MM.1S (cell line): ENCODE measurements around the gene NUMBL.

ENCODE experiments used
- DNase-seq: peaks from one replicate; pipeline ENCODE4 v3.0.0-alpha.2; 2015
- H2AFZ ChIP-seq: fragments of 300-600 bp; sonication (generic); 2 replicates; pipeline ENCODE4 v1.6.0; 2016; ENCODE audit warnings: antibody characterized with exemption, low read length
- H3F3A ChIP-seq: fragments of 300-600 bp; sonication (generic); 2 replicates; pipeline ENCODE4 v1.6.1; 2016; ENCODE audit warnings: mild to moderate bottlenecking, antibody characterized with exemption, low read length, moderate library complexity, mixed read lengths; ENCODE audit not compliant: insufficient read depth
- H3K27ac ChIP-seq: fragments of 300-600 bp; sonication (generic); 2 replicates; pipeline ENCODE4 v1.5.1; 2016; ENCODE audit warnings: mild to moderate bottlenecking, low read length
- H3K27me3 ChIP-seq: fragments of 300-600 bp; sonication (generic); replicated peaks from 2 replicates; pipeline ENCODE4 v1.6.0; 2016; ENCODE audit warnings: low read length; ENCODE audit not compliant: insufficient read depth
- H3K36me3 ChIP-seq: fragments of 300-600 bp; sonication (generic); replicated peaks from 2 replicates; pipeline ENCODE4 v1.6.1; 2016; ENCODE audit warnings: mild to moderate bottlenecking, low read length, mixed read lengths; ENCODE audit not compliant: insufficient read depth
- H3K4me1 ChIP-seq: fragments of 300-600 bp; sonication (generic); 2 replicates; pipeline ENCODE4 v1.6.1; 2016; ENCODE audit warnings: low read length, mixed read lengths
- H3K4me2 ChIP-seq: fragments of 300-600 bp; sonication (generic); 2 replicates; pipeline ENCODE4 v1.6.0; 2016; ENCODE audit warnings: low read depth, low read length
- H3K4me3 ChIP-seq: fragments of 300-600 bp; sonication (generic); 2 replicates; pipeline ENCODE4 v1.5.1; 2016; ENCODE audit warnings: low read length, mixed read lengths
- H3K79me2 ChIP-seq: fragments of 300-600 bp; sonication (generic); 2 replicates; pipeline ENCODE4 v1.6.1; 2016; ENCODE audit warnings: mixed run types, low read length, mixed read lengths
- H3K9ac ChIP-seq: fragments of 300-600 bp; sonication (generic); 2 replicates; pipeline ENCODE4 v1.6.1; 2016; ENCODE audit warnings: low read length, mixed read lengths
- H3K9me2 ChIP-seq: fragments of 300-600 bp; sonication (generic); replicated peaks from 2 replicates; pipeline ENCODE4 v1.6.1; 2016; ENCODE audit warnings: mild to moderate bottlenecking, low read length, mixed read lengths; ENCODE audit not compliant: insufficient read depth
- H3K9me3 ChIP-seq: fragments of 300-600 bp; sonication (generic); replicated peaks from 2 replicates; pipeline ENCODE4 v1.6.1; 2016; ENCODE audit warnings: mild to moderate bottlenecking, low read length, mixed read lengths; ENCODE audit not compliant: insufficient read depth
- H4K20me1 ChIP-seq: fragments of 300-600 bp; sonication (generic); 2 replicates; pipeline ENCODE4 v1.6.1; 2016; ENCODE audit warnings: mild to moderate bottlenecking, low read length, moderate library complexity, mixed read lengths; ENCODE audit not compliant: insufficient read depth
- CTCF ChIP-seq: fragments of 300-600 bp; sonication (generic); IDR thresholded peaks from 2 replicates; pipeline ENCODE4 v1.5.1; 2016; ENCODE audit warnings: antibody characterized with exemption, low read length, mixed read lengths
- EZH2 ChIP-seq: fragments of 300-600 bp; sonication (generic); optimal IDR thresholded peaks from 2 replicates; pipeline ENCODE3; 2017; ENCODE audit warnings: low read depth, mild to moderate bottlenecking, antibody characterized with exemption, low read length, mixed read lengths
- EZH2phosphoT487 ChIP-seq: fragments of 300-600 bp; sonication (generic); IDR thresholded peaks from 2 replicates; pipeline ENCODE4 v1.6.1; 2018; ENCODE audit warnings: antibody characterized with exemption, low read length

The NUMBL gene

GRCh38 chr19:40672038-40672437 lies 18.4 kb downstream of the NUMBL start:
- Histone ChIP-seq H2AFZ (no peak overlapping the region), H3K27ac (no peak overlapping the region), H3F3A (no peaks in the 10 kb centered on the region), H3K4me2 (no peak overlapping the region), H3K36me3 (no peaks in the 10 kb centered on the region), H3K27me3 (no peaks in the 10 kb centered on the region), H3K9me2 (no peaks in the 10 kb centered on the region), H3K4me3 (no peak overlapping the region), H4K20me1 (no peaks in the 10 kb centered on the region), H3K9me3 (no peaks in the 10 kb centered on the region), H3K9ac (no peak overlapping the region), H3K4me1 (no peaks in the 10 kb centered on the region), H3K79me2 (no peaks in the 10 kb centered on the region)
- no peak for DNase-seq
- no peak for TF ChIP-seq EZH2phosphoT487
- no peak for TF ChIP-seq CTCF
- no peak for TF ChIP-seq EZH2

GRCh38 chr19:40671404-40671803 lies 19.0 kb downstream of the NUMBL start:
- Histone ChIP-seq H3K4me1 (no peaks in the 10 kb centered on the region), H3K9me2 (no peaks in the 10 kb centered on the region), H3K9me3 (no peaks in the 10 kb centered on the region), H3K4me2 (no peak overlapping the region), H3K9ac (no peak overlapping the region), H3K4me3 (no peak overlapping the region), H2AFZ (no peak overlapping the region), H3K27ac (no peak overlapping the region), H3K36me3 (no peaks in the 10 kb centered on the region), H4K20me1 (no peaks in the 10 kb centered on the region), H3K27me3 (no peaks in the 10 kb centered on the region), H3K79me2 (no peaks in the 10 kb centered on the region), H3F3A (no peaks in the 10 kb centered on the region)
- DNase-seq, result no peak
- TF ChIP-seq EZH2phosphoT487 (no peak), CTCF (no peak), EZH2 (no peak)

- Histone ChIP-seq H3K27me3 (peaks cover under 1% of the 10 kb centered on the region; the same call in 1 of the 2 replicates), H3K9me3 (no peaks in the 10 kb centered on the region), H3K9me2 (no peaks in the 10 kb centered on the region), H3F3A (no peaks in the 10 kb centered on the region), H3K79me2 (no peaks in the 10 kb centered on the region), H3K4me3 (no peak overlapping the region), H3K4me2 (no peak overlapping the region), H3K9ac (no peak overlapping the region), H3K36me3 (no peaks in the 10 kb centered on the region), H3K27ac (no peak overlapping the region), H4K20me1 (no peaks in the 10 kb centered on the region), H3K4me1 (no peaks in the 10 kb centered on the region), H2AFZ (no peak overlapping the region)
- DNase-seq, result no peak
- TF ChIP-seq EZH2 (no peak), CTCF (no peak), EZH2phosphoT487 (no peak)
Measured at GRCh38 chr19:40668991-40669614, 21.3 kb downstream of the NUMBL start.
